ENCODE results near the gene LRRC26. TPM values are rescaled to one million over a fixed set of nuclear protein-coding genes. Genes with fewer than 3 reads are reported as not detected.

The LRRC26 gene
- polyA plus RNA-seq, 1 donor (not counting 4 experiments of a cell fraction or from before 2014, with no cell fraction given), result not detected

DNA sequence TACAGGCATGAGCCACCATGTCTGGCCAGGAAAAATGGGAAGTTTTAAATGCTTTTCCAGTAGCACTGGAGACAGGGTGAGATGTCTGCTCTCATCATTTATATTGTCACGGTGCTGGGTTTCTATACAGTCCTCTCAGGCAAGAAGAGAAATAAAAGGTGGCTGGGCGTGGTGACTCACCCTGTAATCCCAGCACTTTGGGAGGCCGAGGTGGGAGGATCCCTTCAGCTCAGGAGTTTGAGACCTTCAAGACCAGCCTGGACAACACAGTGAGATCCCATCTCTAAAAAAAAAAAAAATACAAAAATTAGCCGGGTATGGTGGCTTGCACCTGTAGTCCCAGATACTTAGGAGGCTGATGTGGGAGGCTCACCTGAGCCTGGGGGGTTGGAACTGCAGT is 35.7 kb downstream of the LRRC26 start:
- dilution Hi-C loops (cut with MboI; ENCODE audit: extremely low pct_ligation_motif_present, low sequenced_read_pairs), result no loop called here
- TF ChIP-seq, protein P1, sequence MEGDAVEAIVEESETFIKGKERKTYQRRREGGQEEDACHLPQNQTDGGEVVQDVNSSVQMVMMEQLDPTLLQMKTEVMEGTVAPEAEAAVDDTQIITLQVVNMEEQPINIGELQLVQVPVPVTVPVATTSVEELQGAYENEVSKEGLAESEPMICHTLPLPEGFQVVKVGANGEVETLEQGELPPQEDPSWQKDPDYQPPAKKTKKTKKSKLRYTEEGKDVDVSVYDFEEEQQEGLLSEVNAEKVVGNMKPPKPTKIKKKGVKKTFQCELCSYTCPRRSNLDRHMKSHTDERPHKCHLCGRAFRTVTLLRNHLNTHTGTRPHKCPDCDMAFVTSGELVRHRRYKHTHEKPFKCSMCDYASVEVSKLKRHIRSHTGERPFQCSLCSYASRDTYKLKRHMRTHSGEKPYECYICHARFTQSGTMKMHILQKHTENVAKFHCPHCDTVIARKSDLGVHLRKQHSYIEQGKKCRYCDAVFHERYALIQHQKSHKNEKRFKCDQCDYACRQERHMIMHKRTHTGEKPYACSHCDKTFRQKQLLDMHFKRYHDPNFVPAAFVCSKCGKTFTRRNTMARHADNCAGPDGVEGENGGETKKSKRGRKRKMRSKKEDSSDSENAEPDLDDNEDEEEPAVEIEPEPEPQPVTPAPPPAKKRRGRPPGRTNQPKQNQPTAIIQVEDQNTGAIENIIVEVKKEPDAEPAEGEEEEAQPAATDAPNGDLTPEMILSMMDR (optimal IDR thresholded peaks at IDR 0.05 in 1 of 3, IDR thresholded peaks at IDR 0.05 in 1 of 3, conservative IDR thresholded peaks at IDR 0.05 in 1 of 3; ENCODE audit: extremely low read depth in 1 of 3, insufficient read depth in 2 of 3, low read length in 3 of 3), result no peak
- TF ChIP-seq EZH2 (IDR thresholded peaks at IDR 0.05; ENCODE audit: low read length), result no peak
- Histone ChIP-seq H3K27ac (ENCODE audit: control insufficient read depth, insufficient read depth, low read length) (no peak overlapping the region), H3K27me3 (ENCODE audit: control insufficient read depth, extremely low read depth, insufficient read depth, low read length) (peaks cover 36% of the 10 kb centered on the region), H3K9ac (ENCODE audit: control insufficient read depth, extremely low read depth, insufficient read depth, low read length) (no peak overlapping the region), H3K4me2 (ENCODE audit: control insufficient read depth, extremely low read depth, insufficient read depth, low read depth, low read length) (no peak overlapping the region), H3K4me1 (ENCODE audit: control insufficient read depth, extremely low read depth, insufficient read depth, low read length) (peaks cover 3% of the 10 kb centered on the region), H3K9me1 (ENCODE audit: control insufficient read depth, extremely low read depth, insufficient read depth, low read length) (no peaks in the 10 kb centered on the region), H4K20me1 (ENCODE audit: control insufficient read depth, extremely low read depth, insufficient read depth, low read length) (no peaks in the 10 kb centered on the region), H3K9me3 (ENCODE audit: control insufficient read depth, low read depth, low read length) (no peaks in the 10 kb centered on the region), H2AFZ (ENCODE audit: control insufficient read depth, low read length) (no peak overlapping the region), H3K4me3 (ENCODE audit: control insufficient read depth in 2 of 3, extremely low read depth in 1 of 3, insufficient read depth in 2 of 3, low read depth in 1 of 3, low read length in 3 of 3) (no peak overlapping the region), H3K36me3 (ENCODE audit: control insufficient read depth in 2 of 2, extremely low read depth in 1 of 2, insufficient read depth in 2 of 2, low read length in 2 of 2) (no peaks in the 10 kb centered on the region), H3K79me2 (ENCODE audit: control insufficient read depth, insufficient read depth, low read length) (peaks cover 3% of the 10 kb centered on the region)
- no peak for FAIRE-seq
- no peak for DNase-seq (ENCODE audit: low read depth, low spot score)

DNA sequence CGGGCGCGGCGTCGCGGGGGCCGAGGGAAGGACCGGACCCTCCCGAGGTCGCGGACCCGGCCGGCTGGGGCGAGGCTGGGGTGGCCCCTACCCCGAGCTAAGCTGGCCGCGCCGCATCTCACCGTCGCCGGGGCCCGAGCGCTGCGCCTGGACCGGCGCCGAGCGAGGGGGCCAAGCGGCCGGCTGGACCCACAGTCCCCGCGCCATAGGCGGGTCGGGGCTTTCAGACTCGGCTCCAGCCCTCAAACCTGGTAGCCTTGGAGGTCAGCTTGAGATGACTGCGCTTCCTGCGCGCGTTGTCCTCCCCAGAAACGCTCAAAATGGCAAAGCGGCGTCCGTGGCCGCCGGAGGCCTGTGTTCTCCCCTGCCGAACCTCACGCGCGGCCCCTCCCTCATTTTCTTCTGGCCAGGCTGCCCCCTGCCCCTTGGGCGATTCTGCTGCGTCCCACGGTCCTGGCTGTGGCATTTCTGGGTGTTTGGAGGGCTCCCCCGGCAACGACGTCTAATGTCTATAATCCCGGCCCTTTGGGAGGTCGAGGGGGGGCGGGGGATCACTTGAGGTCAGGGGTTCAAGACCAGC is 39.6 kb downstream of the LRRC26 start:
- no peak for FAIRE-seq
- dilution Hi-C loops (cut with MboI; ENCODE audit: extremely low pct_ligation_motif_present, low sequenced_read_pairs), result no loop called here

More for the DNA sequence above, 39.6 kb downstream of the LRRC26 start:
- peak overlapping the region; percentile 57 to 88 (median 86) for H3K4me3 ChIP-seq (ENCODE audit: control insufficient read depth in 2 of 3, extremely low read depth in 1 of 3, insufficient read depth in 2 of 3, low read depth in 1 of 3, low read length in 3 of 3)
- H4K20me1 ChIP-seq (ENCODE audit: control insufficient read depth, extremely low read depth, insufficient read depth, low read length), result no peaks in the 10 kb centered on the region
- H3K27ac ChIP-seq (ENCODE audit: control insufficient read depth, insufficient read depth, low read length), result peak overlapping the region; percentile 56
- H2AFZ ChIP-seq (ENCODE audit: control insufficient read depth, low read length), result peak overlapping the region; percentile 94
- peak overlapping the region; percentile 80 for H3K9ac ChIP-seq (ENCODE audit: control insufficient read depth, extremely low read depth, insufficient read depth, low read length)
- peaks cover 15% of the 10 kb centered on the region for H3K4me1 ChIP-seq (ENCODE audit: control insufficient read depth, extremely low read depth, insufficient read depth, low read length)
- H3K9me3 ChIP-seq (ENCODE audit: control insufficient read depth, low read depth, low read length), result no peaks in the 10 kb centered on the region
- no peaks in the 10 kb centered on the region for H3K9me1 ChIP-seq (ENCODE audit: control insufficient read depth, extremely low read depth, insufficient read depth, low read length)
- peaks cover 28% of the 10 kb centered on the region for H3K79me2 ChIP-seq (ENCODE audit: control insufficient read depth, insufficient read depth, low read length)
- no peak for DNase-seq (ENCODE audit: low read depth, low spot score)
- H3K36me3 ChIP-seq (ENCODE audit: control insufficient read depth in 2 of 2, extremely low read depth in 1 of 2, insufficient read depth in 2 of 2, low read length in 2 of 2), result no peaks in the 10 kb centered on the region
- H3K27me3 ChIP-seq (ENCODE audit: control insufficient read depth, extremely low read depth, insufficient read depth, low read length), result no peaks in the 10 kb centered on the region
- peak overlapping the region; percentile 78 for H3K4me2 ChIP-seq (ENCODE audit: control insufficient read depth, extremely low read depth, insufficient read depth, low read depth, low read length)
- no peak for TF ChIP-seq EZH2 (IDR thresholded peaks at IDR 0.05; ENCODE audit: low read length)
- TF ChIP-seq, protein P1 (optimal IDR thresholded peaks at IDR 0.05 in 1 of 3, IDR thresholded peaks at IDR 0.05 in 1 of 3, conservative IDR thresholded peaks at IDR 0.05 in 1 of 3; ENCODE audit: extremely low read depth in 1 of 3, insufficient read depth in 2 of 3, low read length in 3 of 3), result no peak

Data from keratinocyte (primary cell).